Sciatic nerve (tissue), 2 donors: ENCODE data around the gene MOB3A. TPM values are rescaled to one million over a fixed set of nuclear protein-coding genes. Genes with fewer than 3 reads are reported as not detected.
"Not testable (repeated sequence)": the region's sequence is repeated elsewhere in the genome, so short reads cannot be mapped to it uniquely, and the experiment has no call there.

Source experiments
- ATAC-seq: fragments of 200-7000 bp; cut with Tn5 transposase; one replicate; pipeline ENCODE4 v1.9.1; 2020; ENCODE audit warnings: mild to moderate bottlenecking, moderate library complexity
- DNase-seq: peaks from one replicate; pipeline ENCODE4 v3.0.0-alpha.2; 2020; ENCODE audit warnings: low spot score
- intact Hi-C: fragments of 100-400 bp; cut with DNase I; formaldehyde crosslinking; loops from one replicate; pipeline ENCODE4 v1.14.2; 2022
- total RNA-seq: library from RNA; stranded (reverse); fragmentation: NEBNext Ultra II Directional; extraction: Animal tissue kit (Norgen Biotek cat#: 25700); gene quantifications from one replicate; pipeline ENCODE4 v1.2.1, GENCODE V29; 2021
- donor health status: DM: no; HTN: no; CAD: no.
- donor health status: DM: no; HTN: no; CAD: no.

The MOB3A gene
- total RNA-seq, 1 donor from 2014 or later, result 54.0 TPM

DNA sequence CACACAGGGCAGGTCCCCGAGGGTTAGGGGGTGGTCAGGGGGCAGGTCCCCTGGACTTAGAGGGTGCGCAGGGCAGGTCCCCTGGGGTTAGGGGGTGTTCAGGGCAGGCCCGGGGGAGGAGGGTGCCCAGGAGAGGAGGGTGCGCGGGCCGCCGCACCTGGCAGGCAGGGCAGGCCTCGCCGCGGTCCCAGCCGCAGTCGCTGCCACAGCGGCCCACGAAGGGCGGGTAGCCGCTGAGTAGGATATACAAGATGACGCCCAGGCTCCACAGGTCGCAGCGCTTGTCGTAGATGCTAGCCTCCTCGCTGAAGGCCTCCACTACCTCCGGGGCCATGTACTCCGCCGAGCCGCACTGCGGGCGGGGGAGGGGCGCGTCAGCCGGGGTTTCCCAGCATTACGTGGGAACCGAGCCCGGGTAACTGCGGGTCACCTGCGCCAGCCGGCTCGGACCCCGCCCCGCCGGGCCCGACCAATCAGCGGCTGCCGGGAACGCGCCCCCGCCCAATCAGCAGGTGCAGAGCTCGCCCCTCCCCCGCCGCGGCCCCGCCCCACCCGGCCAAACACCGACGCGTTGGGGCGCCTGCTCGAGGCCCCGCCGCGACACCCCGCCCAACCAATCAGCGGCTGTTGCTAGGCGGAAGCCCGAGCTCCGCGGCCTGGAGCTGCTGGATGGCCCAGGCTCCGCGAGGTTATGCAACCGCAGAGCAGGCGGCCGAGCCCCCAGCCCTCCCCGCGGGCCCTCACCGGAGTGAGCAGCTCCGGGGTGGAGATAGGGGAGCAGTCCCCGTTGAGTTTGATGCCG lies 54.2 kb downstream of the MOB3A start:
- intact Hi-C loops, result no loop called here
- DNase-seq, result peak; percentile 99
- ATAC-seq, result peak; percentile 89

DNA sequence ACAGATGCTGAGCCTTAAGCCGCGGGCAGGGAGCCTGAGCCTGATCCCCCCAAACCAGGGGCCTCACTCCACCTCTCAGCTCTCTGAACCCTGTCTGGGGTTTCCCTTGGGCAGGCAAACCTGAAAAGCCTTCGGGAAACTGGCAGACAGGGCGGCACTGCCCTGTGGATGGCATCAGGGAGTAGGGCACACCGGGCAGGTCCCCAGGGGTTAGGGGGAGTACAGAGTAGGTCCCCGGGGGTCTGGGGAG lies 54.8 kb downstream of the MOB3A start:
- ATAC-seq, result no peak
- peak; percentile 77 for DNase-seq
- intact Hi-C loops, result no loop called here

DNA sequence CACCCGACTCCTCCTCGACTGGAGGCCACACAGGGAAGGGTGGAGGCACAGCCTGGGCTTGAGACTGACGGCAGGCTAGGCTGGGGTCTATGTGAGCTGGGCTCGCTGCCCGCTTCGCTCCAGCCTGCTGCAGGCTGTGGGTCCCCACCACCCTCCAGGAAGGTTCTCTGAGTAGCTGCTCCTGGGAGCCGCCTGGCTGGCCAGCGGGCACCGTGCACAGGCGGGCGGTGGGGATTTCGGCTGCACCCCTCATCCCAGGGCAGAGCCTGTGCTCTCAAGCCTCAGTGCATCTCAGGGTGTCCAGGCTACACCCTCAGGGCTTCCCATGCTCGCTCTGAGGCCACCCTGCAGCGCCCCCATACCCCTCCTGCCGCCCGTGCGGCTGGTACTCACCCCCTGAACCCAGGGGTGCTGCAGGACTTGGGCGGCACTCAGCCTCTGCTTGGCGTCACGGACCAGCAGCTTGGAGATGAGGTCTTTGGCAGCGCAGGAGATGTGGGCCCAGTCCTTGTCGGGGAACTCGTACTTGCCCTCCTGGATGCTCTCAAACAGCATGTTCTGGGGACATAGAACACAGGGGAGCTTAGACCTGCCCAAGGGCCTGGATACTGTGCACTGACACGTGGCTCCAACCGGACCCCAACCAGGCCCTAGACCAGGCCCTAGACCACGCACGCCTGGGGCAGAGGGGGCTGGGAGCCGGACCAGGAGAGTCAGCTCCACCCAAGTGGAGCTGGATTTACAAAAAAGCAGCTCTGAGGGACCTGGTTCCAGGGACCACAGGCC lies 55.3 kb downstream of the MOB3A start:
- DNase-seq, result no peak
- ATAC-seq, result no peak
- intact Hi-C loops, result no loop called here

DNA sequence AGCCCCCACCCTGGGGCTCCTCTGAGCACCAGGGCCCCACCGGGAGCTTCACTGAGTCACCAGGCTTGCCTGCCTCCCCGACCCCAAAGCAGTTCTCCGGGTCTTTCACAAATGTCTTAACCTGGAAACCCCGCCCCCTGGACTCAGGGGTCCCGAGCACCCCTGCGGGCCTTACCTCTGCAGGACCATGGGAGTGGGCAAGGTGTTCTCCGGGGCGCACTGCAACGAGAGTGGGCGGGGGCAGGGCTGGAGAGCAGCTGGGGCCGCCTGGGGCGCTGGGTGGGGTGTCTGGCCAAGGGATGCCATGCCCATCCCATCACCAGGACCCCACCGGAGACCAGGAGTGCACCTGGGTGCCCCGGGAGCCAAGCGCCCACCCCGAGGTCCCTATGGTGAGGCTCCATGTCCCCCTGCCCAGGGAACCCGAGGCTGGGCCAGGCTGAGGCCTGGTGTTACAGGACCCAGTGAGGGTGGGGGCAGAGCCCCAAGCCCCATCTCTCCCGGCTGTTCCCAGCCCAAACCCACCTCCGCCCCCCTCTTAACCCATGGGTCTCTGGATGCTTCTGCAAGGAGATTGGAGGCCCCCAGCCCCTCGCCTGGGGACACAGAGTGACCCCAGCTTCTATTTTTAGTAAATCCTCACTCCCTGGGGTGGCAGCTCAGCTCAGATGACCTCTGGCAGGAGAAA lies 56.0 kb downstream of the MOB3A start:
- DNase-seq (peak; percentile 65), ATAC-seq (no peak)
- intact Hi-C loops, result no loop called here

DNA sequence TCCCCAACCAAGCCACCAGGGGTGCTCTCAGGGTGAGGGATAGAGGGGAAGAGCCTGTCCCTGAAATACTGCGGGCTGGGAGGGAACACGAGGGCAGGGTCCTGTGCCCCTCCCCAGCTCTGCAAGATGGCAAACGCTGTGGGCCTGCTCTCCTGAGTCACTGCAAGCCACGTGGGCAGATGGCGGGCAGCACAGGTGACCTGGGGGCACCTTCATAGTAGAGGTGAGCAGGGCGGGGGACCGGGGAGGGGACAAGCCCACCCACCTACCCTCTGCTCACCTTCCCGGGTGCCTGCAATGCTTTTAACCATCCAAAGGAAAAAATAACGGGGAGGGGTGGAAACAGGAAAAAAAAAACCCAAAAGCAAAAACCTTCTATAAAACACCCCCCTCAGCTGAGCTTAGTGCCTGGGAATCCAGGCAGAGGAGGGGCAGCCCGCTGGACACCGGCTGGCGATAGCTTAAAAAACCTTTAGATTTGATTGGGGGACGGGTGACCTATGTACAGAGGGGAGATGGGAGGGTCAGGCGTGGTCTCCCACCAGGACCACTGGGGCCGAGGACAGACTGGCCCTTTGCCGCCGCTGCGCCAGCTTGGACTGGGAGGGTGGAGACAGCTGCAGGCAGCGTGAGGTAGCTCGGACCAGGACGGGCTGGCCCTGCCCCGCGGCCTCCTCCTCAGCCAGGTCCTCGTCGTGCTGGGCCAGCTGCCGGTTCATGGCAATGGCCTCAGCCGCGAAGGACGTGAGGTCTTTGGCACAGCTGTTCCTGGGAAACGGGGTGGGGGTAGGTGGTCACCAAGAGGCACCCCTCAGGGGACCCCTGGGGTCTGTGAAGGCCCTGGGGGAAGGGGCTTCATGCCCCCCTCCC lies 56.8 kb downstream of the MOB3A start:
- intact Hi-C loops, result no loop called here
- DNase-seq (peak; percentile 65), ATAC-seq (no peak)

DNA sequence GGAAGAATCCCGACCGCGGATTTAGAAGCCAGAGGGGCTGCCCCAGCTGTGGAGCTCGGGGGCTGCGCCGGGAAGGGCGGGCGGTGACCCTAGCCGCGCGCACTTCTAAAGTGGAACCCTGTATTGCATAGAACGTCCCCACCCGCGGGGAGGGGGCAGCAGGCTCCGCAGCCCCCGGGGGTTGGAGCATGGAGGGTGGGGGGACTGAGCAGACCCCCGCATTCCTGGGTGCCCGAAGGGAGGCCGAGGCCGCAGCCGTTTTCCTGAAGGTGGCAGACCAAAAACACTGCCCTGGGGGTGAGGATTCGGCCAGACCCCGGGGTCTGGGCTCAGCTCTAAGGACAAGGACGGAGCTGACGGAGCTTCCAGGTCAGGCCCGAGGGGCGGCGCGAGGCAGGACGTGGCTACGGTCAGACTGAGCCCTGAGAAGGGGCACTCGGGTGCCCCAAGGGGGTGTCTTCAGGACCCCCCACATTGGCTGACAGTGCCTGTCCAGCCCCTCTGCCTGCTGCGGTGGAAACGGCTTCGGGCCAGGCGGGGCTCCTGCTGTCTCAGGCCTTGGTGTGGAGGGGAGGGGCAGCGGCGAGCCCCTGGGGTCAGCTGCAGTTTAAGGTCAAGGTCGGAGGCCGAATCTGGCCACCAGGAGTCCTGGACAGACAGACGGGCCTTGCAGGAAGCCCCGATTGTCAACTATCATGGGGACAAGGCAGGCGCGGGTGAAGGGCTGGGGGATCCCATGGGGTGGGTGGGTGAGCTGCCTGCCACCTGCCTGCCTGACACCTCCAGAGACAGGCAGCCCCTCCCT lies 57.6 kb downstream of the MOB3A start:
- intact Hi-C loops, result no loop called here
- DNase-seq (peak; percentile 63), ATAC-seq (no peak)

DNA sequence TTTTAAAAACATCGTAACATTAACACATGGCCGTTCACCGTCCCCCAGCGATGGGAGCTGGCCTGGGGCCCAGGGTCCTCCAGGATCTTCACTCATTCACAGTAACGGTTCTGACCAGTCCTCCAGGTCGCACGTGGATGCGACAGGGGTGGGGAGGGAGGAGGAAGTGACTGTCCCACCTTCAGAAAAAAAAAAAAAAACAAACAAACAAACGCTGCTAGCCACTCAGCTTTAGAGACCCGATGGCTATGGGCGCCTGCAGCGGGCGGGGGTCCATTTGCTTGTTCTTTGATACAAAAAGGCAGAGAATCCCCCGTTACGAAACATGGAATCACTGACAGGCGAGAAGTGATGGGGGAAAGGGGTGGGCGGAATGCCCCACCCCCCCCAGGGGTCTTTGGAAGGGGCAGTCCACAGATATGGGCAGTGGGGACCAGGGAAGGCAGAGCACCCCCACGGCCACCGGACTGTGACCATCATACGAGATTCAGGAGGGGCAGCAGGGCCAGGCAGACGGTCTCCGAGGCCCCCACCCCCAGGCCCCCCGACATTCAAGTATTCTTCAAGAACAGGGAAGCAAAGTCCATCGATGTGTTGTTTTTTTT lies 58.4 kb downstream of the MOB3A start:
- peak; percentile 62 for DNase-seq
- ATAC-seq, result no peak
- intact Hi-C loops, result no loop called here

DNA sequence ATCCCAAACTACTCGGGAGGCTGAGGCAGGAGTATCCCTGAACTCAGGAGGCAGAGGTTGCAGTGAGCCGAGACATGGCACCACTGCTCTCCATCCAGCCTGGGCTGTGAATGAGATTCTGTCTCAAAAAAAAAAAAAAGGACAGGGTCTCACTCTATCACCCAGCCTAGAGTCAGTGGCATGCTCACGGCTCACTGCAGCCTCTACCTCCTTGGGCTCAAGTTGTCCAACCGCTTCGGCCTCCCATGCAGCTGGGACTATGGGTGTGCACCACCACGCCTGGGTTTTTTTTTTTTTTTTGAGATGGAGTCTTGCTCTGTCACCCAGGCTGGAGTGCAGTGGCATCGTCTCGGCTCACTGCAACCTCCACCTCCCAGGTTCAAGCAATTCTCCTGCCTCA lies 59.7 kb downstream of the MOB3A start:
- intact Hi-C loops, result no loop called here
- ATAC-seq, result no peak
- no peak for DNase-seq

DNA sequence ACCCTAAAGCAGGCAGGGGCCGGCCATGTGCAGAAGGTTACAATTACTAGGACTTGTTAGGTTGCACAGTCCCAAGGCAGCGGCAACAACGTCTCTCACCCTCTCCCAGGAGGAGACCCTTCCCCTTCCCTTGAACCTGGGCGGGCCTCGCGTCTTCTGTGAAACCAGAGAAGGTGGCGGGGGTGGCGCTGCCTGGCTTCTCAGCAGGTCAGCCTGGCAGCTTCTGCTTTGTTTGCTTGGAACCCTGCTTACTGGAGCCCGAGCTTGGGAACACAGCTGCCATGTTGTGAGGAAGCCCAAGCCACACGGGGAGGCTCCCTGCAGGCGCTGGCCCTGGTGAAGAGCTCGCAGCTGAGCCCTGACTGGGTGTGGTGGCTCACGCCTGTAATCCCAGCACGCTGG lies 60.5 kb downstream of the MOB3A start:
- no peak for DNase-seq
- no peak for ATAC-seq
- intact Hi-C loops, result no loop called here

DNA sequence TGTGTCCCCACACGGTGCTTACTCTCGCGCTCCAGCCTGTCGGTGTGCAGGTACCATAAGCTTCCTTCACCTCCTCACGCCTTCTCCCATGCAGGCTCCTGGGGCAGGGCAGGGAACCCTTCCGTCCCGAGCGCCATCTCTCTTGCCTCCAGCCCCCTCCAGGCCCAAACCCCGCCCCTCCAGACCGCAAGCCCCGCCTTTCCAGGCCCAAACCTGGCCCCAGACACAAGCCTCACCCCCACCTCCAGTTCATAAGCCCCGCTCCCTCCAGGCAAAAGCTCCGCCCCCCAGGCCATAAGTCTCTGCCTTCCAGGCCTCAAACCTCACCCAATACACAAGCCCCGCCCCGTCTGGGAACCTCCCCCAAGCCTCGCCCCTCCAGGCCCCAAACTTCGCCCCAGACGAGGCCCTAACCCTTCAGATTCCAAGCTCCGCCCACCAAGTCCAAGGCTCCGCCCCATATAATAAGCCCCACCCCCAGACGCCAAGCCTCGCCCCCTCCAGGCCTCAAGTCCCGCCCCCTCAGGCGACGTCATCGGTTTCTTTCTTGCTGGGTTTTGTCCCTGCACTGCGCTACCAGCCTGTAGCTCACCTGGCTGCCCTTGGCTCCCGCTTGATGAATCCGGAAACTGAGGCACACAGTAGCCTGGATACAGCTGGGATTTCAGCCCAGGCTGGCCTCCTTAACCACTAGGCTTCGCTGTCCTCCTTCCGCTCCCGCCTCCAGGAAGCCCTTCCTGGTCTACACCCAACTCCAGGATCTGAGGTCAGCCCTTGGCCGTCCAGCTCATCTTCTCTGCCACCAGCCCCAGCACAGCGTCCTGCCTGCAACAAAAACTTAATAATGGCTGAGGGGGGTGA lies 61.2 kb downstream of the MOB3A start:
- intact Hi-C loops, result no loop called here
- DNase-seq (peak; percentile 84), ATAC-seq (peak; percentile 7)

DNA sequence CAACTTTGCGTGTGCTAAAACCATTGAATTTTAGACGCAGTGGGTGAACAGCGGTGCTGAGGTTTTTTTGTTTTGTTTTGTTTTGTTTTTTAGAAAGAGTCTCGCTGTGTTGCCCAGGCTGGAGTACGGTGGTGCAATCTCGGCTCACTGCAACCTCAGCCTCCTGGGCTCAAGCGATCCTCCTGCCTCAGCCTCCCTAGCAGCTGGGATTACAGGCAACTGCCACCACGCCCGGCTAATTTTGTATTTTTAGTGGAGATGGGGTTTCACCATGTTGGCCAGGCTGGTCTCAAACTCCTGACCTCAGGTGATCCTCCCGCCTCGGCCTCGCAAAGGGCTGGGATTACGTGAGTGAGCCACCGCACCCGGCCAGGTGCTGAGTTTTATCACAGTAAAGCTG lies 61.9 kb downstream of the MOB3A start:
- ATAC-seq, DNase-seq, intact Hi-C loops: not testable (repeated sequence)

DNA sequence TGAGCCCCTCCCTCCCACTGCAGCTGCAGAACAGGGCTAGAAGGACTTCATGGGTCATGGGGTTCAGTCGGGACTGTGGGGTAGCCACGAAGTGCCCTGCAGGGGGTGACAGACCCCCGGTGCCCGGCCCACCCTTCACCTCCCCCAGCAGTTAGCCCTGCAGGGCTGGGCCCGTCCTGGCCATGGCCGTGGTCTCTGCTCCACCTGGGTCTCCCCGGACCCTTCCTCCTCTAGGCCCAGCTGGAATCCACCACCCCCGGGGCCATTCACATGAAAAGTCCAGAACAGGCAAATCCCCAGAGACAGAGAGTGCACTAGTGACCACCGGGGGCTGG lies 62.3 kb downstream of the MOB3A start:
- intact Hi-C loops, result no loop called here
- DNase-seq (peak; percentile 60), ATAC-seq (no peak)

DNA sequence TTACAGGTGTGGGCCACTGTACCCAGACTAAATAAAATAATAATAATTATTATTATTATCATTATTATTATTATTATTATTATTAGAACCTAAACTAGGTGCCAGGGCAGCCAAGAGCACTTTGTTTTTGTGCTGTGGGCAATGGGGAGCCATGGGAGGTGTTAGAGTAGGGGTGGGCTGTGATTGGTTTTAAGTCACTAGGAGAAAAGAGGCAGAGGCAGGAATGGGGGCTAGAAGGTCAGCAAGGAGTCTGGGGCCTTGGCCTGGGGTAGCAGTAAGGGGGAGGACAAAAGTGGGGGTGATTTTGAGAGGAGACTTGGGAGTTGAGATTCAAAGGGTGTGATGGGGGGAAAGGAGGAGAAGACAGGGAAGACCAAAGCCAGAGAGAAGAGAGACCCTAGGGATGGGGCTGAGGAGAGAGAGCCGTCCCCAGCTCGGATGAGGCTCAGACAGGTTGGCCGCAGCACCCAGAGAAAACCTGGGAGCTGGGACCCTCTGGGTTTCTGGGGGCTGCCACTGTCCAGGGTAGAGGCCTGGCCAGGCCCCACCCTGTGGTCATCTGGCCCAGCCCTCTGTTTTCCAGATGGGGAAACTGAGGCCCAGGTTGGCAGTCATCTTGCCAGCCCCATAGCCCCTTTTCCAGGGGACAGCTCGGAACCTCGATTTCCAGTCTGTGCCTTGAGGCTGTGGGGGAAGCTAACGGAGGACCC lies 62.9 kb downstream of the MOB3A start:
- ATAC-seq (no peak), DNase-seq (no peak)
- intact Hi-C loops, result no loop called here

DNA sequence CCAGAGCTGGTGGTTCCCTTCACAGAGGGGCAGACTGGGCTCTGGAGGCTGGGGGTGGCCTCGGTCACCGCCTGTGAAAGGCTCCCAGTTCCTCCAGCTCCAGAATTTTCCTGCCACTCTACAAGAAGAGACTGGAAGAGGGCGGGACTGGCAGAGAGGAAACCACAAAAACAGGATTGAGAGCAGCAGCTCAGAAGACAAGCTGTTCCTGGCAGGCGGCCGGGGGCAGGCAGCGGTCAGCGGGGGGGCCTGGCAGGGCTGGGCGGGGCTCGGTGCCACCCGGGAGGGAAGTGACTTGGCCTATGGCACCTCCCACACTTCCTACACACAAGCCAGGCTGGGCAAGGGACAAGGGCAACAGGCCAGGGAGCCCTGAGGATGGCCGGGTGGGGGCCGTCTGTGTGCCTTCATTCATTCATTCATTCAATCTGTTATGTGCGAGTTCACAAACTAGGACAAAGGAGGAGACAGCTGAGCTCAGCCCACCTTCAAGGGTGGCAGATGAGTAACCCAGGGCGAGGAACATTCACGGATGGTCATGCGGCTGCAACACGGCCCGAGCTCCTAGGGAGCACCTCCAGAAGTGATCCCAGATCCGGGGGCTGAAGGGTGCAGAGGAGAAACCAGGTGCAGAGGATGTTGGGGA lies 63.7 kb downstream of the MOB3A start:
- intact Hi-C loops, result no loop called here
- DNase-seq (peak; percentile 96), ATAC-seq (peak; percentile 91)

DNA sequence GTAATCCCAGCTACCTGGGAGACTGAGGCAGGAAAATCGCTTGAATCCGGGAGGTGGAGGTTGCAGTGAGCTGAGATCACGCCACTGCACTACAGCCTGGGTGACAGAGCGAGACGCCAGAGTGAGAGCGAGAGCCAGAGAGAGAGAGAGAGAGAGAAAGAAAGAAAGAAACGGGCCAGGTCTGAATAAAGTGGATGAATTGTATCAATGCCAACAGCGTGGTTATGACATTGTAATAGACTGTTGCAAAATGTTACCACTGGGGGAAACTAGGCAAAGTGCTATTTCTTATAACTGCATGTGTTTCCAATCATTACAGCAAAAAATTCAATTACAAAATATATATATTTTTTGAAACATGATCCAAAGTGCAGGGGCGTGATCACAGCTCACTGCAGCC lies 68.8 kb downstream of the MOB3A start:
- no peak for DNase-seq
- intact Hi-C loops, result no loop called here
- peak; percentile 66 for ATAC-seq

DNA sequence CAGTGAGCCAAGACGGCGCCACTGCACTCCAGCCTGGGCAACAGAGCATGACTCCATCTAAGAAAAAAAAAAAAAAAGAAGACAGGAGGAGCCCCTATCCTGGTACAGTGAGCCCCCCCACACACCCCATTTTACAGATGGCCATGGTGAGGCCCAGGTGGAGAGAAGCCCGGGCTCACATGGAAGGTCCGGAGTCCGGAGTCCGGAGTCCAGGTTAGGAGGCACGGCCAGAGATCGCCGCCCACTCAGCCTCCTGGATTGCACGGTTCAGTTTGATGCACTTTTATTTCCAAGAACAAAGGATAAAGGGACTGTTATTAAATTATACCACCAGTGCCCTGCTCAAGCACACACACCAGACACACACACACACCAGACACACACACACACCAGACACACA lies 69.4 kb downstream of the MOB3A start:
- no peak for ATAC-seq
- intact Hi-C loops, result no loop called here
- DNase-seq, result no peak
